HepG2 (cell line): ENCODE measurements around the gene ETF1. TPM values are rescaled to one million over a fixed set of nuclear protein-coding genes. Genes with fewer than 3 reads are reported as not detected.

Experiments used
- ATAC-seq: fragments of 200-7000 bp; cut with Tn5 transposase; 3 replicates; pipeline ENCODE4 v1.9.1; 2020; ENCODE audit warnings: mild to moderate bottlenecking, moderate library complexity
- Bru-seq: library from RNA; stranded (reverse); fragments of 400-500 nt; gene quantifications from one replicate; lab custom pipeline; 2021; lab: Mats Ljungman, UMichigan
- BruChase-seq, 2 experiments: library from RNA; stranded (reverse); fragments of 400-500 nt; gene quantifications; one replicate each; lab custom pipeline; 2021; lab: Mats Ljungman, UMichigan
- BruUV-seq: library from RNA; stranded (reverse); fragments of 400-500 nt; replicated peaks from 2 replicates; lab custom pipeline; 2021; lab: Mats Ljungman, UMichigan
- CTCF ChIA-PET: fragments of 300-600 bp; formaldehyde crosslinking; extraction: SDS; loops from one replicate; lab custom pipeline; 2021; ENCODE audit warnings: low total read pairs, inconsistent platforms, low intra/inter-chr PET ratio; lab: Yijun Ruan, JAX
- POLR2A ChIA-PET: fragments of 350-600 bp; sonication (Branson Sonifier 250); formaldehyde crosslinking; loops from one replicate; lab custom pipeline; 2020; ENCODE audit warnings: antibody characterized with exemption, inconsistent platforms; lab: Yijun Ruan, JAX
- DNase-seq: peaks from one replicate; pipeline ENCODE4 v3.0.0-alpha.2; 2015; ENCODE audit warnings: low spot score
- FAIRE-seq: peaks from 3 replicates; lab custom pipeline; 2011; peaks lifted over from hg19 to GRCh38; lab: Jason Lieb, UNC
- H2AFZ ChIP-seq: one replicate; pipeline ENCODE4 v1.6.1; 2011; ENCODE audit warnings: low read length, inconsistent platforms
- H3K27ac ChIP-seq: fragments of 300-600 bp; 3 replicates; pipeline ENCODE4 v1.8.0; 2011; ENCODE audit warnings: mixed run types, mild to moderate bottlenecking, mixed read lengths, low read length, inconsistent platforms; ENCODE audit not compliant: insufficient read depth; ENCODE audit errors: extremely low read length
- H3K27me3 ChIP-seq, 2 experiments: fragments of 200-600 bp in 1 of 2; 2 replicates in 1 of 2; 3 replicates in 1 of 2; pipeline versions ENCODE4 v1.6.0 to v1.8.0; 2011; ENCODE audit warnings: low read length in 2 of 2, mild to moderate bottlenecking in 2 of 2, moderate library complexity in 2 of 2, inconsistent platforms in 1 of 2; ENCODE audit not compliant: insufficient read depth in 2 of 2, control insufficient read depth in 1 of 2
- H3K36me3 ChIP-seq, 2 experiments: fragments of 200-600 bp in 1 of 2; replicated peaks in 1 of 2; 2 replicates in 1 of 2; 3 replicates in 1 of 2; pipeline versions ENCODE4 v1.5.1 to v1.8.0; 2011; ENCODE audit warnings: low read length in 2 of 2, inconsistent platforms in 1 of 2; ENCODE audit not compliant: insufficient read depth in 2 of 2, control insufficient read depth in 1 of 2
- H3K4me1 ChIP-seq: 2 replicates; pipeline ENCODE4 v1.5.1; 2012; ENCODE audit warnings: low read length, inconsistent platforms; ENCODE audit not compliant: insufficient read depth
- H3K4me2 ChIP-seq: 2 replicates; pipeline ENCODE4 v1.6.0; 2011; ENCODE audit warnings: low read depth, low read length, inconsistent platforms
- H3K4me3 ChIP-seq, 3 experiments: fragments of 200-600 bp in 1 of 3; sonication (generic), shearing (Covaris generic) in 1 of 3; replicated peaks in 1 of 3; 2 replicates each; pipeline ENCODE4 v1.5.1; 2011 to 2016; ENCODE audit warnings: low read length in 3 of 3, inconsistent platforms in 2 of 3, low read depth in 2 of 3, mild to moderate bottlenecking in 2 of 3, control low read depth in 1 of 3, mixed read lengths in 1 of 3; ENCODE audit not compliant: insufficient read depth in 1 of 3
- H3K79me2 ChIP-seq: one replicate; pipeline ENCODE4 v1.6.1; 2011; ENCODE audit warnings: low read length, inconsistent platforms; ENCODE audit not compliant: insufficient read depth
- H3K9ac ChIP-seq: 2 replicates; pipeline ENCODE4 v1.6.0; 2011; ENCODE audit warnings: mild to moderate bottlenecking, low read depth, low read length, inconsistent platforms; ENCODE audit not compliant: insufficient read depth
- H3K9me3 ChIP-seq: 2 replicates; pipeline ENCODE4 v1.5.1; 2012; ENCODE audit warnings: mild to moderate bottlenecking, low read length
- H4K20me1 ChIP-seq: 2 replicates; pipeline ENCODE4 v1.6.0; 2011; ENCODE audit warnings: inconsistent platforms, mild to moderate bottlenecking, low read length, moderate library complexity; ENCODE audit not compliant: insufficient read depth
- CENPBD1 ChIP-seq: sonication (generic); formaldehyde crosslinking; IDR thresholded peaks from 2 replicates; pipeline ENCODE4 v1.8.0; 2022; ENCODE audit warnings: missing genetic modification reagents, low read depth, mild to moderate bottlenecking, borderline replicate concordance
- E2F5 ChIP-seq: sonication (generic); formaldehyde crosslinking; conservative IDR thresholded peaks from 2 replicates; pipeline ENCODE4 v1.4.0; 2020; ENCODE audit warnings: missing genetic modification reagents
- FOXA3 ChIP-seq: IDR thresholded peaks from 2 replicates; pipeline ENCODE4 v1.6.1; 2016; ENCODE audit warnings: missing genetic modification reagents, missing compliant biosample characterization
- FOXO1 ChIP-seq: sonication (generic); formaldehyde crosslinking; IDR thresholded peaks from 2 replicates; pipeline ENCODE4 v1.4.0; 2020; ENCODE audit warnings: missing genetic modification reagents
- KMT2B ChIP-seq: IDR thresholded peaks from 2 replicates; pipeline ENCODE4 v1.6.1; 2016; ENCODE audit warnings: missing genetic modification reagents, missing compliant biosample characterization
- MNT ChIP-seq: fragments of 450-650 bp; IDR thresholded peaks from 2 replicates; pipeline ENCODE4 v1.6.1; 2016
- REXO4 ChIP-seq: sonication (generic); formaldehyde crosslinking; IDR thresholded peaks from 2 replicates; pipeline ENCODE4 v1.8.0; 2022; ENCODE audit warnings: missing genetic modification reagents, mild to moderate bottlenecking, borderline replicate concordance
- RFX3 ChIP-seq: IDR thresholded peaks from 2 replicates; pipeline ENCODE4 v1.6.1; 2016; ENCODE audit warnings: missing biosample characterization, missing genetic modification reagents
- SP2 ChIP-seq: sonication (generic); formaldehyde crosslinking; IDR thresholded peaks from 2 replicates; pipeline ENCODE4 v1.5.1; 2020; ENCODE audit warnings: mild to moderate bottlenecking, missing genetic modification reagents
- ZNF205 ChIP-seq: IDR thresholded peaks from 2 replicates; pipeline ENCODE4 v1.6.1; 2018; ENCODE audit warnings: missing biosample characterization, missing genetic modification reagents
- ZNF501 ChIP-seq: sonication (generic); formaldehyde crosslinking; IDR thresholded peaks from 2 replicates; pipeline ENCODE4 v1.5.1; 2020; ENCODE audit warnings: mild to moderate bottlenecking, moderate library complexity, missing genetic modification reagents
- WGBS: methylation state at CpG from one replicate; pipeline ENCODE4 v1.1.6; 2017; ENCODE audit warnings: low lambda C conversion rate; 5-methylcytosine and 5-hydroxymethylcytosine counted together
- in situ Hi-C: cut with HindIII; loops from 2 replicates; pipeline ENCODE4 v1.10.0; 2017; ENCODE audit warnings: low pct_unique_long_range_greater_than_20kb; ENCODE audit not compliant: extremely low pct_ligation_motif_present
- intact Hi-C: fragments of 100-400 bp; cut with micrococcal nuclease; formaldehyde crosslinking; loops from one replicate; pipeline ENCODE4 v1.10.0; 2022; ENCODE audit not compliant: unreplicated experiment
- long read RNA-seq, 2 experiments: library from RNA in 1 of 2; library from polyadenylated mRNA in 1 of 2; stranded (forward) in 1 of 2; unstranded in 1 of 2; transcript quantifications; one replicate each; pipeline ENCODE4 v2.0.0, GENCODE V29; 2019 to 2022
- polyA minus RNA-seq, 3 experiments: library from RNA; depleted of rRNA, polyadenylated mRNA; stranded (reverse); fragments of >200 nt; gene quantifications; 2 replicates each; pipeline ENCODE4 v1.2.3, GENCODE V29; 2011; ENCODE audit warnings: low replicate concordance in 1 of 3
- polyA plus RNA-seq, 8 experiments: library from polyadenylated mRNA; depleted of rRNA in 3 of 8; stranded (reverse) in 7 of 8; unstranded in 1 of 8; fragments of >200 nt; fragmentation: Illumina TruSeq in 4 of 8; extraction: Trizol in 4 of 8; gene quantifications; 2 replicates each; pipeline versions ENCODE4 v1.2.1 to v1.2.3, GENCODE V29; 2011 to 2016; ENCODE audit warnings: low read depth in 4 of 8, missing spikeins in 1 of 8, mixed read lengths in 1 of 8; ENCODE audit not compliant: insufficient read depth in 1 of 8
- total RNA-seq, 5 experiments: library from RNA; depleted of rRNA; stranded (reverse); fragments of >200 nt; fragmentation: Illumina TruSeq; extraction: Trizol; gene quantifications; 2 replicates each; pipeline ENCODE4 v1.2.3, GENCODE V29; 2016; ENCODE audit warnings: low read depth in 1 of 5
- TF ChIP-seq, protein P1 (sequence below): sonication (generic); formaldehyde crosslinking; IDR thresholded peaks from 2 replicates; pipeline ENCODE4 v1.5.1; 2020; ENCODE audit warnings: missing genetic modification reagents, mild to moderate bottlenecking, borderline replicate concordance

ETF1 gene
- total RNA-seq (2016; rRNA removed; fragmentation: Illumina TruSeq; extraction: Trizol) (184 and 270 TPM in 2 replicates), polyA plus RNA-seq (2011; rRNA removed) (45.3 and 52.1 TPM in 2 replicates), polyA minus RNA-seq (2011; rRNA and poly(A)+ RNA removed; ENCODE audit: low replicate concordance) (28.2 and 68.1 TPM in 2 replicates), Bru-seq, nascent RNA (percentile 95 among the genes with signal in this experiment), BruChase-seq, experiment 1, labeled RNA remaining after a 6-hour chase (percentile 98 among the genes with signal in this experiment), BruChase-seq, experiment 2, labeled RNA remaining after a 2-hour chase (percentile 97 among the genes with signal in this experiment)
- 51.8 and 53.7 TPM in 2 replicates for total RNA-seq (2016; cell fraction: cytosol; rRNA removed; fragmentation: Illumina TruSeq; extraction: Trizol; ENCODE audit: low read depth)
- 190 and 264 TPM in 2 replicates for total RNA-seq (2016; cell fraction: insoluble cytoplasmic fraction; rRNA removed; fragmentation: Illumina TruSeq; extraction: Trizol)
- total RNA-seq (2016; cell fraction: membrane; rRNA removed; fragmentation: Illumina TruSeq; extraction: Trizol), result 150 and 153 TPM in 2 replicates
- 90.0 and 98.4 TPM in 2 replicates for total RNA-seq (2016; cell fraction: nucleus; rRNA removed; fragmentation: Illumina TruSeq; extraction: Trizol)
- polyA plus RNA-seq (2011; cell fraction: cytosol; rRNA removed), result 30.2 and 38.0 TPM in 2 replicates
- polyA plus RNA-seq (2011; cell fraction: nucleus; rRNA removed), result 22.1 and 27.0 TPM in 2 replicates
- polyA plus RNA-seq (2012), result 73.5 and 77.9 TPM in 2 replicates
- polyA plus RNA-seq (2016; cell fraction: cytosol; fragmentation: Illumina TruSeq; extraction: Trizol; ENCODE audit: low read depth), result 58.4 and 64.0 TPM in 2 replicates
- 240 and 256 TPM in 2 replicates for polyA plus RNA-seq (2016; cell fraction: insoluble cytoplasmic fraction; fragmentation: Illumina TruSeq; extraction: Trizol; ENCODE audit: low read depth)
- polyA plus RNA-seq (2016; cell fraction: membrane; fragmentation: Illumina TruSeq; extraction: Trizol; ENCODE audit: low read depth), result 110 and 111 TPM in 2 replicates
- polyA plus RNA-seq (2016; cell fraction: nucleus; fragmentation: Illumina TruSeq; extraction: Trizol; ENCODE audit: insufficient read depth, low read depth), result 129 and 137 TPM in 2 replicates
- polyA minus RNA-seq (2011; cell fraction: cytosol; rRNA and poly(A)+ RNA removed), result 50.5 and 61.1 TPM in 2 replicates
- polyA minus RNA-seq (2011; cell fraction: nucleus; rRNA and poly(A)+ RNA removed), result 51.4 and 66.6 TPM in 2 replicates
- long read RNA-seq, experiment 1, transcript ETF1-201 (11 exons, 3,742 nt), result major isoform, 66 of 111 reads
- long read RNA-seq, experiment 1, partial matches to known transcripts, result 33 of 111 reads
- long read RNA-seq, experiment 1, other reads (novel, unspliced or antisense), result 12 of 111 reads
- long read RNA-seq, experiment 2, transcript ETF1-201 (11 exons, 3,742 nt), result major isoform, 117 of 475 reads
- long read RNA-seq, experiment 2, partial matches to known transcripts, result 59 of 475 reads
- long read RNA-seq, experiment 2, other reads (novel, unspliced or antisense), result 296 of 475 reads

DNA sequence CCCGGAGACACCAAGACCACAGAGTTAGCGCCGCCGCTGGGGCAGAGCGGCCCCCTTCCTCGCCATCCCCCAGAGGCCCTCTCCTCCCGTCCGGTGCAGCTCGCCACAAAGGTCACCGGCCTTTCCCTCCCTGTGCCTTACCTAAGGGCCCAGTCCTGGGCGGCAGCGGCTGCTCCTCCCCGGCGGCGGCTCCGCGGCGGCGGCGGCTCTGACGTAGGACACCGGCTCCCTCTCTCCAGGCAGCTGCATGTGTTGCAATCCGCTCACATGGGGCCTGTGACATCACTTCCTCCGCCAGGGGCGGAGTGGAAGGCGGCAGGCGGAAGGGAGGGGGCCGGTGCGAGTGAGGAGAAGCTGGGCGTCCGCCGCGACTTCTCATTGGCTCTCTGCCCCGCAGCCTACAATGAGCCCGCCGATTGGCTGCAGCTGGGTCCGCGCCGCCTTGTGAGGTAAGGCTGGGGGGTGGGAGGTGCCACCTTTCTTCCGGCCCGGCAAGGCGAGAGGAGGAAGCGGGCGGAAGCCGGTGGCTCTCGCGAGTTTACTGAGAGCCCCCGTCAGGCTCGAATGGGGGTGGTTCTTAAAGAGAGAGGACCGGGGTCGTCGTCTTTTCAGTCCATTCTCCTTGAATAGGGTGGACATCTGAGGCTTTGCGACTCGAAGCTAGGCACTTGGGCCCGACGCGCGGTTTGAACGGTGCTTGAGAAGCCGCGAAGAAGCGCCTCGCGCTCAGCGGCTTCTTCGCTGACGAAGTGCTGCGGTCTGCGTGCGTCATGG, at the start of gene ETF1:
Gene ETF1 (minus strand): TSS at position 281 of the 774 bp plus-strand sequence. CDS start 318 bp downstream, outside the sequence.
- intact Hi-C loops (loop anchor here (2.0 to 10.0 kb wide), 3 partner anchors 36 to 208 kb away; partner anchors contain the start of genes CDC25C, EGR1 and FAM53C), in situ Hi-C loops (loop anchor here (5.0 kb wide), 1 partner anchor 81 kb away; no protein-coding TSS in a partner anchor)
- H2AFZ ChIP-seq, result no peak within 1 kb of the TSS
- peak within 1 kb of the TSS; percentile 98 for H3K9ac ChIP-seq
- H3K27me3 ChIP-seq, result no peaks in the 10 kb centered on the region; a peak in 1 of 5 replicates
- DNase-seq (peak; percentile 98), ATAC-seq (peak; percentile 92), FAIRE-seq (peak; percentile 66)
- H3K4me3 ChIP-seq, result peak within 1 kb of the TSS; percentile 91 to 95 (median 94)
- H3K79me2 ChIP-seq, result peaks cover 93% of the 10 kb centered on the region
- ChIA-PET CTCF (no interaction called here), POLR2A (interaction anchor here (0.6 to 4.1 kb wide), 24 partner anchors 9 to 841 kb away, joined by 3 to 33 read pairs (median 6); partner anchors contain the start of genes EGR1, FAM53C, HSPA9 and SIL1)
- WGBS, result 0% methylated on average over 29 of the region's 70 CpGs
- H3K4me2 ChIP-seq, result peak within 1 kb of the TSS; percentile 96
- no TSS peak for BruUV-seq
- no peaks in the 10 kb centered on the region for H3K9me3 ChIP-seq
- no peaks in the 10 kb centered on the region; a peak in 1 of 5 replicates for H3K36me3 ChIP-seq
- H4K20me1 ChIP-seq, result peaks cover 26% of the 10 kb centered on the region
- H3K27ac ChIP-seq, result peak within 1 kb of the TSS; percentile 98
- H3K4me1 ChIP-seq, result peaks cover 72% of the 10 kb centered on the region
- TF ChIP-seq REXO4 (no peak), KMT2B (CRISPR knock-in tag) (peak; percentile 92), E2F5 (peak; percentile 47), SP2 (CRISPR knock-in tag) (peak; percentile 85), CENPBD1 (0 out of 2 replicates have a peak, but pooled peaks have one; percentile 28), FOXA3 (CRISPR knock-in tag) (peak; percentile 59), FOXO1 (peak; percentile 26; the same call in 1 of the 2 replicates), ZNF205 (CRISPR knock-in tag) (no peak; the same call in 1 of the 2 replicates), ZNF501 (CRISPR knock-in tag) (peak; percentile 89; the same call in 1 of the 2 replicates), RFX3 (no peak), MNT (peak; percentile 76)
- TF ChIP-seq, protein P1, sequence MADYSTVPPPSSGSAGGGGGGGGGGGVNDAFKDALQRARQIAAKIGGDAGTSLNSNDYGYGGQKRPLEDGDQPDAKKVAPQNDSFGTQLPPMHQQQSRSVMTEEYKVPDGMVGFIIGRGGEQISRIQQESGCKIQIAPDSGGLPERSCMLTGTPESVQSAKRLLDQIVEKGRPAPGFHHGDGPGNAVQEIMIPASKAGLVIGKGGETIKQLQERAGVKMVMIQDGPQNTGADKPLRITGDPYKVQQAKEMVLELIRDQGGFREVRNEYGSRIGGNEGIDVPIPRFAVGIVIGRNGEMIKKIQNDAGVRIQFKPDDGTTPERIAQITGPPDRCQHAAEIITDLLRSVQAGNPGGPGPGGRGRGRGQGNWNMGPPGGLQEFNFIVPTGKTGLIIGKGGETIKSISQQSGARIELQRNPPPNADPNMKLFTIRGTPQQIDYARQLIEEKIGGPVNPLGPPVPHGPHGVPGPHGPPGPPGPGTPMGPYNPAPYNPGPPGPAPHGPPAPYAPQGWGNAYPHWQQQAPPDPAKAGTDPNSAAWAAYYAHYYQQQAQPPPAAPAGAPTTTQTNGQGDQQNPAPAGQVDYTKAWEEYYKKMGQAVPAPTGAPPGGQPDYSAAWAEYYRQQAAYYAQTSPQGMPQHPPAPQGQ (CRISPR knock-in tag), result no peak
